Right lobe of liver (tissue), 4 donors: ENCODE results near the gene BRD2.

ENCODE experiments used
- POLR2A ChIP-seq: fragments of 450-650 bp; IDR thresholded peaks from one replicate; pipeline ENCODE4 v1.6.1; 2017; ENCODE audit warnings: antibody characterized with exemption, mild to moderate bottlenecking
- TF ChIP-seq, protein P1 (sequence below), 4 donors: fragments of 200-600 bp in 3 of 4; fragments of 450-650 bp in 1 of 4; IDR thresholded peaks; one replicate each; pipeline versions ENCODE4 v1.5.1 to v1.8.0; 2016 to 2022; ENCODE audit warnings: antibody characterized with exemption in 4 of 4, mild to moderate bottlenecking in 2 of 4
- donor health status: DM: no; HTN: no; CAD: no.
- donor health status: DM: no; HTN: no; CAD: no.
- donor health status: DM: no; HTN: yes; CAD: no.

DNA sequence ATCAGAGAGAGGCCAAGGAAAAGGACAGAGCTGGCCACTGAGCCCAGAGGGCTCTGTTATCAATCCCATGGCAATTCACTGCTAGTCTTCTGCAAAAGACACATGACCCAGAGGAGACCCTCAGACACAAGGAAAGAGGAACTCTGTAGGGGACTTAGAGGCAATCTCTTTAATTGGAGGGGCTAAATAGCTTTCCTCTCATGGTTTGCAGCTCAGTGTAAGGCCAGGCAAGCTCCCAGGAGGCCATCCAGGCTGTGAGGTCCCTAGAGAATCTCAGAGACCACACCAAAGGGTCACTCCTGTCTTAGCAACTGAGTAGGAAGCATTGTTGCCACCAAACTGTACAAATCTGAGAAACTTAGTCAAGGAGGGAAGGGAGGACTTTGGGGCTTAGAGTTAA, 51.0 kb downstream of the BRD2 start:
- TF ChIP-seq, protein P1, sequence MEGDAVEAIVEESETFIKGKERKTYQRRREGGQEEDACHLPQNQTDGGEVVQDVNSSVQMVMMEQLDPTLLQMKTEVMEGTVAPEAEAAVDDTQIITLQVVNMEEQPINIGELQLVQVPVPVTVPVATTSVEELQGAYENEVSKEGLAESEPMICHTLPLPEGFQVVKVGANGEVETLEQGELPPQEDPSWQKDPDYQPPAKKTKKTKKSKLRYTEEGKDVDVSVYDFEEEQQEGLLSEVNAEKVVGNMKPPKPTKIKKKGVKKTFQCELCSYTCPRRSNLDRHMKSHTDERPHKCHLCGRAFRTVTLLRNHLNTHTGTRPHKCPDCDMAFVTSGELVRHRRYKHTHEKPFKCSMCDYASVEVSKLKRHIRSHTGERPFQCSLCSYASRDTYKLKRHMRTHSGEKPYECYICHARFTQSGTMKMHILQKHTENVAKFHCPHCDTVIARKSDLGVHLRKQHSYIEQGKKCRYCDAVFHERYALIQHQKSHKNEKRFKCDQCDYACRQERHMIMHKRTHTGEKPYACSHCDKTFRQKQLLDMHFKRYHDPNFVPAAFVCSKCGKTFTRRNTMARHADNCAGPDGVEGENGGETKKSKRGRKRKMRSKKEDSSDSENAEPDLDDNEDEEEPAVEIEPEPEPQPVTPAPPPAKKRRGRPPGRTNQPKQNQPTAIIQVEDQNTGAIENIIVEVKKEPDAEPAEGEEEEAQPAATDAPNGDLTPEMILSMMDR (IDR thresholded peaks at IDR 0.05) = no peak
- no peak for TF ChIP-seq POLR2A
